ENCODE results near the gene MRGPRX2. TPM values are rescaled to one million over a fixed set of nuclear protein-coding genes. Genes with fewer than 3 reads are reported as not detected.

Gene MRGPRX2
- total RNA-seq, 1 experiment from 2014 or later, result not detected

DNA sequence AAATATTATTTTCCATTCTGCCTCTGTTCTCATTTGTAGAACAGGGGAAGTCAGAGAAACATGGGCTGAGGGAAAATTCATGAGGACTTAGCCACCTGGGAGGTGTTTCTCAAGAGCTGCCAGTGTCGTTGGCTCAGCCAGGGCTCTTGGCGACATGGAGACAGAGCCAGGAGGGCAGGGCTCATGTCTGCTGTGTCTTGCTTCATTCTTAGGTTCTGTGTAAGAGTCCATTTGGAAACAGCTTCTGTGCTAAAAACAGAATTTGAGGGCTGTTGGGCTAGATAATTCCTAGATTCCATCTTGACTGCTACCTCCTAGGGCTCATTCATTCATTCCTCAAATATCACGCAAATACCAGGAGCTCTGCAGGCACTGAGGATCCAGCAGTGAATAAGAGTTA, 15.1 kb upstream of the MRGPRX2 start:
- no peak for DNase-seq (ENCODE audit: low spot score)

DNA sequence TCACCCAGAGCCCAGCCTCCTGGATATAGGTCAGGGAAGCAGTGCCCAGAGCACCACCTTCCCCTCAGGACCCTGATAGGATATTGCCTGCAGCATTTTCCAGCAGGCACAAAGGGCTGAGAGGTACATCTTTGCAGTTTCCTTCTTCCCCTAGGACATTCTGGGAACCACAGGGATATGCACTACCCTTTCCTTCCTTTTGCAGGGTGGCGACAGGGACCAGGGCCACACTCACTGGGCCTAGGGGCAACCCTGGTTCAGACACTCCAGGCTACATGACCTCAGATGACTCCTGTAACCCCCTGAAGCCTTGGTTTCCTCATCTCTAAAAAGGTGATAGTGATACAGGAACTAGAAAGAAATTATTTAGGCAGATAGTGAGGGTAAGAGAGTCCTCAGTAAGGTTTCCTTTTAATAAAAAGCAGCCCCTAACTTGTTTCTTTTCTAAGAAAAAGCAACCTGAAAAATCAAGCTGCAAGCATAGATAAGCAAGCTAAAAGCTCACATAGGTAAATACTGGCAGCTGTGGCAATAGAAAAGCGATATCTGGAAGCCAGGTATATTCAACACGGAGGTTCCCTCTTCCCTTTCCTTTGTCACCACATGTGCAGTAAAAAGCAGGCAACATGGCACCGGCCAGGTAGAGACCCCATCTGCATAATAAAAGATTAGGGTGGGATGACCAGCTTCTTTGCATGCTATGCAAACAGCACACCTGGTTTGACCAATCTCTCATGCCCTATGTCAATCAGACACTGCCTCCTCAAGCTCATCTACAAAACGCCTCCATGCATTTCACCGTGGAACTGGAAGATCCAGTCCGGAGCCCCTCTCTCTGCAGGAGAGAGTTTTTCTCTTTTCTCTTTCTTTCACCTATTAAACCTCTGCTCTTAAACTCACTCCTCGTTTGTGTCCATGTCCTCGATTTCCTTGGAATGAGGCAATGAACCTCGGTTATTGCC, 13.2 kb upstream of the MRGPRX2 start:
- no peak for DNase-seq (ENCODE audit: low spot score)

DNA sequence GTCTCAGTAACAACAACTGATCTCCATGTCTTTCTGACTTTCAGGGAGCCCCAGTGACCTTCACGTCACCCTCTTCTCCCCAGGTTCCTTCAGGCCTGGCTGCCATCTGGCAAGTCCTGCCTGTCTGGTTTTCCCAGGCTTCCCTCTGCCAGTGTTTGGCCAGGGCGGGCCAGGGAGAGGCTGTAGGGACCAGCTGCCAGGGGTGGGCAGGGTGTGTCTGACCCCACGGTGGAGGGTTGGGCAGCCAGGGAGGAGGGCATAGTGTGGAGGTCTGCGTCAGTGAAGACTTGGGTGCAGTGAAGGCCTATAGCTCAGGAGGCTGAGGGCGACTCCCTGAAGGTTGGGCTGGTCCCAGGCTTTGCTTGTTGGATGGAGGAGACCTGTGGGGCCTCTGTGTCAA, 11.9 kb upstream of the MRGPRX2 start:
- no peak for DNase-seq (ENCODE audit: low spot score)

DNA sequence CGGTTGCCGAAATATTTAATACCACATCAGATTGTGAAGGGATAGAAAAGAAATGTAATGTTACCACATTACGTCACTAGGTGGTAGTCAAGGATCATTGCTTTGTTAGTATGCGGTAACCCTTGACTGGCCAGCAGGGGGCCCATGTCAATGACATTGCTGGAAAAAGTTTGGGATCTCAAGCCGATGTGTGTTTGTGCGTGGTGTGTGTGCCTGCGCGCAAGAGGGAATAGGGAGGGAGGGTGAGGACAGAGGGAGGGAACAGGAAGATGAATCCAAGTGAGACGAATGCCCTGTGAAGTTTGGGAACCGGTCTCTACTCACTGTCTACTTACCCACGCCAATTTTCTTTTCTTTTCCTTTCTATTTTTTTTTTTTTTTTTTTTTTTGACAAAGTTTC, 10.7 kb upstream of the MRGPRX2 start:
- DNase-seq (ENCODE audit: low spot score), result peak; percentile 95

DNA sequence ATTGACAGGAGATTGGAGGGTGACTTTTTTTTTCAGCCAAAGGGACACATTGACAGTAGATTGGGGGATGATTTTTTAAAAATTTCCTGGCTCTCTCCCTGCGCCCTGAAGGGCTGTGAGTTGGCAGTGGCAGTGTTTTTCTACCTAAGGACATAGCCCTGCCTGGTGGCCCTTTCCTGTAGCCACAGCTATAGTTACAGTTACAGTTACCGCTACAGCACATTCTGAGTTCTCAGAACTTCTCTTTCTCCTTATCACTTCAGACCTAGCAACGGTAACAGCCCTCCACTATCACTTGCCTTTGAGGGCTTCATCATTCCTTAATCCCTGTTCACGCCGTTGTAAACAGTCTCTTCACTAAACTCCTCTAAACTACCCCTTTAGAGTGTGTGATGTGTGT, 684 bp downstream of the MRGPRX2 start:
- DNase-seq (ENCODE audit: low spot score), result no peak

DNA sequence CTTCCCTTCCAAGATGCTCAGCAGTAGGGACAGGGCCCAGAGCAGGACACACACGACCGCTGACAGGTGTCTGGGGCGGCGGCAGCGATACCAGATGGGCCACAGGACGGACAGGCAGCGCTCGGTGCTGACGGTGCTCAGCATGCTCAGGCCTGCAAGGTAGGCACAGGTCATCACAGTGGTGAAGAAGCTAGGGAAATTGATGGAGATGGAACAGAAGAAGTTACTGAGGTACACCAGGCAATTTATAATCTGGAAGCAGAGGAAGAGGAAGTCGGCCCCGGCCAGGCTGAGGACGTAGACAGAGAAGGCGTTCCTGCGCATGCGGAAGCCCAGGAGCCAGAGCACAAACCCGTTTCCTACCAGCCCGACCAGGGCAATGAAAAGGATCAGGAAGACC, 4.6 kb downstream of the MRGPRX2 start:
- DNase-seq (ENCODE audit: low spot score), result no peak

DNA sequence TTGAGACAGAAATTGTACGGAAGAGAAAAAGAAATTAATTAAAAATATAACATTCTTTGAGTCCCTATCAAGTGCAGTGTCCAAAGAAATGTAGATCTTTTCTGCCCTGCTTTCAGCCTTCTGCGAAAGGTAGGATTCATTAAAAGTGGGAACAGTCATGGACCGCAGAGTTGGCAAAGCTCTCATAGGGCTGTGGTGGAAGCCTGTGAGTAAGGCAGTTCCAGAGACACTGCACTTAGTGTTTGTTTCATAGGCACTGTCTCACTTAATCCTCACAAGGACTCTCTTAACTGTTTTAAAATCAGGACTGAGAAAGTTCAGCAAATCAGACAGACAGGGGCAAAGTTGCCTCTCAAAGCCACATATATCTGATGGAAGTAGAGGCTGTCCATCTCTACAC, 5.5 kb downstream of the MRGPRX2 start:
- peak; percentile 42 for DNase-seq (ENCODE audit: low spot score)

DNA sequence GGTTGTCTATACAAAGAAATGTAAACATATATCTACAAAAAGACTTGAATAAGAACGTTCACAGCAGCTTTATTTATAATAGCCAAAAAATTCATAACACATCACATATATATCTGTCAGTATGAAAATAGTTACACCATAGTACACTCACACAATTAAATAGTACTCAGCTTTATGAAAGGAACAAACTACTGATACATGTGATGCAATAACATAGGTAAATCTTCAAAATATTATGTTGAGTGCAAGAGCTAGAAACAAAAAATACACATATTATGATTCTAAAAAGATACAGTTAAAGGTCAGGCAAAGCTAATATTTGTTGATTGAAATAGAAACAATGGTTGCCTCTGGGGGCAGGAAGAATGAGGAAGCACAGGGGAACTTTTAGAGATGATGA, 6.6 kb downstream of the MRGPRX2 start:
- no peak for DNase-seq (ENCODE audit: low spot score)

DNA sequence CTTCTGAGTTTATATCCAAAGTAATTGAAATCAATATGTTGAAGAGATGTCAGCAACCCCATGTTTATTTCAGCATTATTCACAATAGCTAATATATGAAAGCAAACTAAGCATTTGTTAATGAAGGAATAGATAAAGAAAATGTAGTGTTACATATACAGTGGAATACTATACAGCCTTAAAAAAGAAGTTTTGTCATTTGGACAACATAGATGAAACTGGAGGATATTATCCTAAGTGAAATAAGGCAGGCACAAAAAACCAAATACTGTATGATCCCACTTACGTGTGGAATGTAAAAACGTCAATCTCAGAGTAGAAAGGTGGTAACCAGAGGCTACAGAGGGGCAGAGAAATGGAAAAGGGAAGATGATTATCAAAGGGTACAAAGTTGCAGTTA, 10.2 kb downstream of the MRGPRX2 start:
- DNase-seq (ENCODE audit: low spot score), result no peak

DNA sequence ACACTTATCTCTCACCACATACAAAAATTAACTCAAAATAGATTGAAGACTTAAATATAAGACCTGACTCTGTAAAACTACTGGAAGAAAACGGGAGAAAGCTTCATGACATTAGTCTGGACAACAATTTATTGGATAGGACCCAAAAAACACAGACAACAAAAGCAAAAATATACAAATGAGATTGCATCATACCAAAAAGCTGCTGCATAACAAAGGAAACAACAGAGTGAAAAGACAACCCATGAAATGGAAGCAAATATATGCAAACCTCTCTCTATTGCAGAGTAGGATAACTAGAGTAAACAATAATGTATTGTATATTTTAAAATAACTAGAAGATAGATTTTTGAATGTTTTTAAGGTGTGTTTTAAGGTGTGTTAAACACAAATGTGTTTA, 11.2 kb downstream of the MRGPRX2 start:
- no peak for DNase-seq (ENCODE audit: low spot score)

DNA sequence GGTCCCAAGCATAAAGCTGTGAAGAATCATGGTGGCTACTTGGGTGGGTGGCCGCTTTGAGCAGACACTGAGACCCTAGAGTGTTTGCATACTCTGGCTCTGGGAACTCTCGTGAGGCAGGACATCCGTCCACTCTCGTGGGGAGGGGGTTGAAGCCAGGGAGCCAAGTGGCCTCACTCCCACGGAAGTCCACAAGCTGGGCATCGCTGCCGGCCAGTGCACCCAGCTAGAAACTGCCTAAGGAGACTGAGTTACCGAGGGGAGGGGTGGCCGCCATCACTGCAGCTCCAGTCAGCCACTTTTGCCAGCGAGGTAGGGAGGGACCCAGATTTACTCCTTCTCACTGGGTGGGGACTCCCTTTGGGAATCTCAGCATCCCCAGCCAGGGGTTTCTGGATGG, 20.5 kb downstream of the MRGPRX2 start:
- no peak for DNase-seq (ENCODE audit: low spot score)

DNA sequence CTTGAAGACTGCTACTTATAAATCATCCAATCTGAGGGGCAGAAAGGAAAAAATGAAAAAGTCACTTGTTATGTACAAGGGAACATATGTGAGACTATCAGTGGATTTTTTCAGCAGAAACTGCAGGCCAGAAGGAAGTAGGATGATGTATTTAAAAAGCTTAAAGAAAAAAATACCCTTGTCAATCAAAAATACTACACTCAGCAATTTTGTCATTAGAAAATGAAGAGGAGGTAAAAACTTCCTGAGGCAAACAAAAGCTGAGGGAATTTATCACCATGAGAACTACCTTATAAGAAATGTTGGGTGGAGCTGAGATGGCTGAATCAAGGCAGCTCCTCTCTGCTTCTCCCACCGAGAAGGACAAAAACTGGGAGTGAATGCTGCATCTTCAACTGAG, 21.1 kb downstream of the MRGPRX2 start:
- no peak for DNase-seq (ENCODE audit: low spot score)

DNA sequence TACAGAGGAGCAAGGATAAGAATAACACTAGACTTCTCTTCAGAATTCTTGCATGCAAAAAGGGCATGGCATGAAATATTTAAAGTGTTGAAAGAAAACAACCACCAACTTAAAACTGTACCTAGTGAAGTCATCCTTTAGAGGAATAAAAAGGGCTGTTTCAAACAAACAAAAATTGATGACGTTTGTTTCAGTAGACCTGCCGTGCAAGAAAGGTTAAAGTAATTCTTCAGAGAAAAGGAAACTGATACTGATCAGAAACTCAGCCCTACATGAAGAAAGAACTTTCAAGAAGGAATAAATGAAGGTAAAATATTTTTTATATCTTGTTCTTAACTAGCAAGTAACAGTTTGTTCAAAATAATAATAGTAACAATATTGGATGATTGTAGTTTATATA, 27.5 kb downstream of the MRGPRX2 start:
- no peak for DNase-seq (ENCODE audit: low spot score)

DNA sequence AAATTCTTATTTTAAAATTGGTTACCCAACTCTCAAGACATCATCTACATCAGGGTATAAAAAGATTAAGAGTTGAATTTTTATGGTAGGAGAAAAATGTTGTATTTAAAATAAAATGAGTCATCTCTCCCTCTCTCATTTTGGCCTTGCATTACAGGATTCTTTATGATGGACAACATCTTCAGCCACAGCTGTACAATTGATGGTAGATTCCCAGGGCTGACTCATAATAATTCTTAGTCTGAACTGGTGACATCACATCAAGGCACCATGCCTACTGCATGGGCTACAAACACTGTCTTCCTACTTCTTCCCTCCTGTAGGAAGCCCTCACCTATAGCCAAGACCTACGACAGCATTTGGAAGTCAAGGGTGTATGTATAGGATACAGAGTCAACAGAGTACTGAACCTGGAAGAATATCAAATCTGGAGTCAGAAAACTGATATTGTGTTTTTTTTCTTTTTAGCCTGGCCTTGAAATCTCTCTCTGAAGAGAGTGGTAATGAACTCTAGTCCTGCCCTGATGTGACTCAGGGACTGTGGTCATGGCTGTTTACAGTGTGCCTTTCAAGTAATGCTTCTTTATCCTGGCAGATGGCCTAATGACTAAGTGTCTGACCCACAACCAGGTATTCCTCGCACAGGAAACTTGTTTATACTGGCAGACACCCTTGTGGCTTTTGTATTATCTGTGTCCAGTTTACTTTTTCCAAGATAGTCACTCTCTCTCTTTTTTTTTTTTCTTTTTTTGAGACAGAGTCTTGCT, 32.5 kb downstream of the MRGPRX2 start:
- DNase-seq (ENCODE audit: low spot score), result peak; percentile 98

DNA sequence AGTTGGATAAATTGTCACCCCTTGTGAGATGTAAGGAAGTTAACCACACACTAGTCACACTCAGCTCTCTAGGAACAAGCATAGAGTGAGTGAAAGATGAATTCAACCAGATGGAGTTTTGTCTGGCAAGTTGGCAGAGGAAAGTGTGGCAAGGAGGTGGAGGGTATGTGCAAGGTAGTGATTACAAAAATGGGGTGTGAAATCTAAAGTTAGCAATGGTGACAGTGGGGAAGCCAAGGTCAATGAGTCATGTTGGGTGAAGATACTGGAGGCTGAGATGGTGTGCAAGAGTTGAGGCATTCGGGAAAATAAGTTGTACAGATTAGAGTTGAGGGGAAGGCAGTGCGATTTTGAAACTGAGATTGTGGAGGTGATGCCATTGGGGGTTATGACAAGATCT, 33.7 kb downstream of the MRGPRX2 start:
- no peak for DNase-seq (ENCODE audit: low spot score)

DNA sequence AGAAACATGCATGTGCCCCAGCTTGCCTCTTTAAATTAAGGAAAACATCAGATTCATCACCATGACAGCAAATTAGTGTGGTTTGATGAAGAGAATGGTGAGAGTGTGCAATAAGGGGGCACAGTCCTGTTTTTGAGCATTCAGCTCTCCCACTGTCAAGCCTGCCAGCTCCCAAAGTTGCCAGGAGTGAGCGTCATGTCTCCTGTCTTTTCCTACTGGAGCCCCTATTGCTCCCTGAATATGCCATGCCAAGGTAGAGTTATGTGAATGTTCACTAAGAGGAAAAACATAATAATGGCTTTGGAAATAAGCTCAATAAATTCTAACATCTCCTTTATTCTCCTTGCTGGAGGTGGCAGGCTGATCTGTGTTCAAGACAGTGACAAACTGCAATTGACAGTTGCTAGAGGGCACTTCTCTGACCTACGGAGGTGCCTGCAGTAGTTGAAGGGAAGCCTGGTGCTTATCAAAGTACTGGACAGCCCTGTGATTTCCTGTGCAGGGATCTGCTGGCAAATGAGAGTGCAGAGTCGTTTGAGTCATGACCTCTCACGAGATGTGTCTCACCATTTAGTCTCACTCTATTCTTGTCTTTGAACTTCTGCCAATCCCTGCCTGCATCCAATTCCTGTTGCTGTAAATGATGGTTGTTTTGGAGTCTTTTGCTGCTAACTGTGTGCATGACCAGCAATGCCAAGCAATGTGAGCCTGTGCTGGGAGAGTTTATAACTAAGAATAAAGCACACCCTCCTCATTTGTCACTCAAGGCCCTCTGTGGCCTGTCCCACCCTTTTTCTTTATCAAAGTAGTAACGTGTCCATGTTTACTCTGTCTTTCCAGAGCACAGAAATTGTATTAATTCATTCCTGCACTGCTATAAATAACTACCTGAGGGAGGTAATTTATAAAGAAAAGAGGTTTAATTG, 34.8 kb downstream of the MRGPRX2 start:
- peak; percentile 28 for DNase-seq (ENCODE audit: low spot score)

DNA sequence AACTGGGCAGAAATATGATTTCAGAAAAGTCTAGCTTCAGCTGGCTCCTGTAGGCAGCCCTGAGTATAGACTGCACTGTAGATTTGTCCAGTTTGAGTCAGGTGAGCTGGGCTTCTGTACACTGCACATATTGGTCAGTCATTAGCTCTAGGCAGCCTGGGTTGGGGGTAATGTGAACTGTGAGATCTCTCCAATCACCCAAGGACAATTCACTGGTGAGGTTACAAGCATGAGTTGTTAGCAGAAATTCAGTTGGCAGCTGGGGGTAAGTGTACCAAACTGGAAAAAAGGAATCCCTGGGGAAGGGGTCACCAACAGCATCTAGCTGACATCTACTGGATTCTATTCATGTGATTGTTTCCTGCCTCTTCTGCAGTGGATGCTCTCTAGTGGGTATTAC, 39.7 kb downstream of the MRGPRX2 start:
- no peak for DNase-seq (ENCODE audit: low spot score)

DNA sequence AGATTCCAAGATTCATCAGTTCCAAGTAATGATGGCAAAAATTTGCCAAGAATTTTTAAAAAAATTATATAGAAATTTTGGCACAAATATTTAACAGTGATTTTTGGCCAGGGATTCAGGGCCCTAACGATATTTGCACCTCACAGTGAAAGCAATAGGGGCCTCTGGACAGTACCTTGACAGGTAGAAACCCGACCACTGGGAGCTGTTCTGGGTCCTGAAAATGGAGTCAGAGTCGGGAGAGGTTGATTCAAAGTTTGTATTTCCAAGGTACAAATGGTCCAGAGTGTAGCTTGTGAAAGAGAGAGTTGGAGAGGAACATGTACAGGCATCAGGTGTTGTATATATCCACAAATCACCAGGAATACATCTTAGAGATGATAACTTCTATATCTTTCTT, 41.6 kb downstream of the MRGPRX2 start:
- DNase-seq (ENCODE audit: low spot score), result no peak

DNA sequence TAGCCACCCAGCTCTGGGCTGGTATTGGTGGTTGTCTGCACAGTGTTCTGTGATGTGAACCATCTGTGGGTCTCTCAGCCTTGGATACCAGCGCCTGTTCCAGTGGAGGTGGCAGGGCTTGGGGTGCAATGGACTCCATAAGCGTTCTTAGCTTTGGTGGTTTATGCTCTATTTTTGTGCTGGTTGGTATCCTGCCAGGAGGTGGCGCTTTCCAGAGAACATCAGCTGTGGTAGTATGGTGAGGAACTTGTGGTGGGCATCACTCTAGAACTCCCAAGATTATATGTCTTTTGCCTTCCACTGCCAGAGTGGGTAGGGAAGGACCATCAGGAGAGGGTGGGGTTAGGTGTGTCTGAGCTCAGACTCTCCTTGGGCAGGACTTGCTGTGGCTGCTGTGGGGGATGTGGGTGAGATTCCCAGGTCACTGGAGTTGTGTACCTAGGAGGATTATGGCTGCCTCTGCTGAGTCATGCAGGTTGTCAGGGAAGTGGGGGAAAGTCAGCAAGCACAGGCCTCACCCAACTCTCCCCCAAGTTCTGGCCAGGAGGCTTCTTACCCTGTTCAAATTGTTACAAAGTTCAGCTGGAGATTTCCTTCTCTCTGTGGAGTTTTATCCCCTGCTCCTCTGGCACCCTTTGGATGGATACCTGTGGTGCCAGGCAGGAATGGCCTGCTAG, 47.2 kb downstream of the MRGPRX2 start:
- no peak for DNase-seq (ENCODE audit: low spot score)

DNA sequence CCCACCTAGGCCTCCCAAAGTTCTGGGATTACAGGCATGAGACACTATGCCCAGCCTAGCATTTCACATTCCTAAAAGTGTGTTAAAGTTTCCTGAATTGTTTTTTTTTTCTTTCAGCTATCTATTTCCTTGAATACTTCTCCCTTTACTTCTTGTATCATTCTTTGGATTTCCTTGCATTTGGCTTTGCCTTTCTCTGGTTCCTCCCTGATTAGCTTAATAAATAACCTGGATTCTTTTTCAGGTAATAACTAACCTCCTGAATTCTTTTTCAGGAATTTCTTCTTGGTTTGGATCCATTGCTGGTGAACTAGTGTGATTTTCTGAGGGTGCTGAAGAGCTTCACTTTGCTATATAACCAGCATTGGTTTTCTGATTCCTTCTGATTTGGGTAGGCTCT, 47.9 kb downstream of the MRGPRX2 start:
- DNase-seq (ENCODE audit: low spot score), result no peak
